Sigmoid colon (tissue), 3 donors: ENCODE measurements around the gene TMEM135.

Experiments
- POLR2A ChIP-seq, 2 donors: fragments of 450-650 bp; IDR thresholded peaks; one replicate each; pipeline ENCODE4 v1.6.1; 2016; ENCODE audit warnings: antibody characterized with exemption in 2 of 2, mild to moderate bottlenecking in 2 of 2, moderate library complexity in 2 of 2
- TF ChIP-seq, protein P1 (sequence below), 4 experiments: fragments of 450-650 bp in 3 of 4; fragments of 200-600 bp in 1 of 4; IDR thresholded peaks; one replicate each; pipeline ENCODE4 v1.5.1; 2016 to 2019; ENCODE audit warnings: antibody characterized with exemption in 4 of 4, mild to moderate bottlenecking in 3 of 4, moderate library complexity in 2 of 4

DNA sequence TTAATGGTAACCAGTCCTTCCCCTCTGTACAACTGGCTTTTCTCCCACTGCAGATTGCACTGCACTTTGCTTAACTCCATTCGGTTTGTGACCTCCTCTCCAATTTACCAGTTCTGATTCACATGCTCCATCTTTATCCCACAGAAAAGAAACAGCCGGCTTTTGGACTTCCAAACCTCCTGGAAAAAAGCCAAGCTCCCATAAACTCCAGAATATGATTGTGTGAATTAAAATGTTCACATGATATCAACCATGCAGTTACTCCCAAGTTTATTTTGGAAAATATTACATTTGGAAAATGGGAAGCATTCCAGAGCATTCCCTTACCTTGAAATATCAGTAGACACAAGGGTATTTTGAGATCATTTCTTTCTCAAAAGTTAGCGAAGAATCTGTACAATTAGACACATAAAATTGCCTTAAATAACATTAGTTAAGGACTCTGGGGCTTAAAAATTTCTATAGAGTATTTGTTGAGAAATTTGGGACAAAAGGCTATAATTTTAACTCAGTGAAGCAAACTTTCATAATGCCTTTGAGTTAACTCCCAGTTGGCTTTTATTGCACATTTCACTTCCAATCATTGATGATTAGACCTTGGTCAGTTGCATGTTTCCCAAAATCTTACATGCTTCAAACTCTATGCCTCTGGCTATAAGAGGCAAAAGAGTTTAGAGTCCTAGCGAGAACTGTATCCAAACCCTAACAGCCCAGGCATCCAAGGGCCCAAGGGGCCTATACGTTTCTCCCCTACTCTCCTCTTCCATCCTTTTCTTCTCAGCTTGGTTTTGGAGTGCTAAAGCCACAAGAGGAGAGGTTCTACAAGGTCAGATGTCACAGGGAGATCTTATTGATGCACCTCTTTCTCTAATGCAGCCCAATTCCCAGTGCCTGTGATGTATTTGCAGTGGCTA is 23.6 kb upstream of the TMEM135 start:
- TF ChIP-seq, protein P1, sequence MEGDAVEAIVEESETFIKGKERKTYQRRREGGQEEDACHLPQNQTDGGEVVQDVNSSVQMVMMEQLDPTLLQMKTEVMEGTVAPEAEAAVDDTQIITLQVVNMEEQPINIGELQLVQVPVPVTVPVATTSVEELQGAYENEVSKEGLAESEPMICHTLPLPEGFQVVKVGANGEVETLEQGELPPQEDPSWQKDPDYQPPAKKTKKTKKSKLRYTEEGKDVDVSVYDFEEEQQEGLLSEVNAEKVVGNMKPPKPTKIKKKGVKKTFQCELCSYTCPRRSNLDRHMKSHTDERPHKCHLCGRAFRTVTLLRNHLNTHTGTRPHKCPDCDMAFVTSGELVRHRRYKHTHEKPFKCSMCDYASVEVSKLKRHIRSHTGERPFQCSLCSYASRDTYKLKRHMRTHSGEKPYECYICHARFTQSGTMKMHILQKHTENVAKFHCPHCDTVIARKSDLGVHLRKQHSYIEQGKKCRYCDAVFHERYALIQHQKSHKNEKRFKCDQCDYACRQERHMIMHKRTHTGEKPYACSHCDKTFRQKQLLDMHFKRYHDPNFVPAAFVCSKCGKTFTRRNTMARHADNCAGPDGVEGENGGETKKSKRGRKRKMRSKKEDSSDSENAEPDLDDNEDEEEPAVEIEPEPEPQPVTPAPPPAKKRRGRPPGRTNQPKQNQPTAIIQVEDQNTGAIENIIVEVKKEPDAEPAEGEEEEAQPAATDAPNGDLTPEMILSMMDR (IDR thresholded peaks at IDR 0.05), result no peak
- TF ChIP-seq POLR2A (IDR thresholded peaks at IDR 0.05), result no peak
